HG03342 (cell line): ENCODE results near the gene EPN1.

ENCODE experiments used
- ATAC-seq: cut with Tn5 transposase; IDR thresholded peaks from one replicate; pipeline ENCODE4 v1.9.1; 2021; ENCODE audit warnings: mild to moderate bottlenecking, moderate library complexity; ENCODE audit not compliant: unreplicated experiment

EPN1 gene

GRCh38 chr19:55692681-55693081 lies 17.7 kb downstream of the EPN1 start:
- ATAC-seq = no peak

- ATAC-seq = no peak
Measured at GRCh38 chr19:55693336-55693974, 18.4 kb downstream of the EPN1 start.

GRCh38 chr19:55694241-55694655 lies 19.2 kb downstream of the EPN1 start:
- no peak for ATAC-seq

- no peak for ATAC-seq
Measured at GRCh38 chr19:55694656-55695491, 19.8 kb downstream of the EPN1 start.

GRCh38 chr19:55695511-55696290 lies 20.7 kb downstream of the EPN1 start:
- no peak for ATAC-seq

- ATAC-seq = no peak
Measured at GRCh38 chr19:55696301-55697068, 21.5 kb downstream of the EPN1 start.

- no peak for ATAC-seq
Measured at GRCh38 chr19:55697069-55697440, 22.0 kb downstream of the EPN1 start.

- no peak for ATAC-seq
Measured at GRCh38 chr19:55697698-55698097, 22.7 kb downstream of the EPN1 start.

- no peak for ATAC-seq
Measured at GRCh38 chr19:55698256-55698655, 23.2 kb downstream of the EPN1 start.

GRCh38 chr19:55699221-55699620 lies 24.2 kb downstream of the EPN1 start:
- no peak for ATAC-seq

GRCh38 chr19:55700813-55701212 lies 25.8 kb downstream of the EPN1 start:
- no peak for ATAC-seq

- no peak for ATAC-seq
Measured at GRCh38 chr19:55702131-55702627, 27.2 kb downstream of the EPN1 start.

GRCh38 chr19:55703790-55704215 lies 28.8 kb downstream of the EPN1 start:
- ATAC-seq = no peak

GRCh38 chr19:55704494-55705245 lies 29.6 kb downstream of the EPN1 start:
- ATAC-seq = no peak

- ATAC-seq = no peak
Measured at GRCh38 chr19:55705972-55706371, 30.9 kb downstream of the EPN1 start.

- ATAC-seq = no peak
Measured at GRCh38 chr19:55711719-55712118, 36.7 kb downstream of the EPN1 start.

GRCh38 chr19:55712804-55713631 lies 38.0 kb downstream of the EPN1 start:
- ATAC-seq = no peak

GRCh38 chr19:55716531-55716930 lies 41.5 kb downstream of the EPN1 start:
- no peak for ATAC-seq

GRCh38 chr19:55717251-55717650 lies 42.2 kb downstream of the EPN1 start:
- ATAC-seq = no peak
